ENCODE measurements around the gene LPAR1. TPM values are rescaled to one million over a fixed set of nuclear protein-coding genes. Genes with fewer than 3 reads are reported as not detected.
"Not testable (repeated sequence)": the region's sequence is repeated elsewhere in the genome, so short reads cannot be mapped to it uniquely, and the experiment has no call there.

The LPAR1 gene
- total RNA-seq, 2 donors from 2014 or later = 5.0 to 5.9 TPM

DNA sequence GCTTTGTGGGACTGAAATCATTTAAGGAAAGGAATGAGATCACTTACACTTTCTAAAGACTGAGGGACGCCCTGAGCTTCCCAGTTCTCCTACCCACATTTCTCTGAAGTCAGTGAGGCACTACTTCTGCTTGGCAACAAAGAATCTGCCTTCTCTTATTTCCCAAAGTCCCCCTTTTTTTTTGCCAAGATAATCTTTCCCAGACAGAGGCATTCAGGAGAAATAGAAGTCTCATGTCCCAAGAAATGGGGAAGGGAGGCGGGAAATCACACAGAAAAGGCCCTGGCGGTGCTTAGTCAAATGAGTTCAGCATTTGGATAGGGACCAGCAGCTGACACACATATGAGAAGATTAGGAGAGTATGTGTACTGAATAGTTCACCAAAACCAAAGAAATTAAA, 210.0 kb downstream of the LPAR1 start:
- Mint-ChIP-seq H3K4me1 (no peaks in the 10 kb centered on the region), H3K36me3 (ENCODE audit: low read depth) (peaks cover 6% of the 10 kb centered on the region), H3K27ac (no peak overlapping the region), H3K4me3 (no peak overlapping the region), H3K9me3 (peaks cover 23% of the 10 kb centered on the region), H3K27me3 (ENCODE audit: insufficient read depth) (peaks cover 3% of the 10 kb centered on the region)
- WGBS, 2 experiments (ENCODE audit: insufficient coverage in 1 of 2, insufficient read length in 1 of 2) = 83 to 94% methylated on average over 1 to 3 of the region's 3 CpGs
- H3K36me3 ChIP-seq (ENCODE audit: control insufficient read depth, insufficient read depth, low read length) = no peaks in the 10 kb centered on the region
- peaks cover 15% of the 10 kb centered on the region for H3K9me3 ChIP-seq (ENCODE audit: control insufficient read depth, low read length)
- no peaks in the 10 kb centered on the region for H3K27me3 ChIP-seq (ENCODE audit: control insufficient read depth, insufficient read depth, low read length, poor library complexity, severe bottlenecking)
- no peak for DNase-seq
- TF ChIP-seq, protein P1, sequence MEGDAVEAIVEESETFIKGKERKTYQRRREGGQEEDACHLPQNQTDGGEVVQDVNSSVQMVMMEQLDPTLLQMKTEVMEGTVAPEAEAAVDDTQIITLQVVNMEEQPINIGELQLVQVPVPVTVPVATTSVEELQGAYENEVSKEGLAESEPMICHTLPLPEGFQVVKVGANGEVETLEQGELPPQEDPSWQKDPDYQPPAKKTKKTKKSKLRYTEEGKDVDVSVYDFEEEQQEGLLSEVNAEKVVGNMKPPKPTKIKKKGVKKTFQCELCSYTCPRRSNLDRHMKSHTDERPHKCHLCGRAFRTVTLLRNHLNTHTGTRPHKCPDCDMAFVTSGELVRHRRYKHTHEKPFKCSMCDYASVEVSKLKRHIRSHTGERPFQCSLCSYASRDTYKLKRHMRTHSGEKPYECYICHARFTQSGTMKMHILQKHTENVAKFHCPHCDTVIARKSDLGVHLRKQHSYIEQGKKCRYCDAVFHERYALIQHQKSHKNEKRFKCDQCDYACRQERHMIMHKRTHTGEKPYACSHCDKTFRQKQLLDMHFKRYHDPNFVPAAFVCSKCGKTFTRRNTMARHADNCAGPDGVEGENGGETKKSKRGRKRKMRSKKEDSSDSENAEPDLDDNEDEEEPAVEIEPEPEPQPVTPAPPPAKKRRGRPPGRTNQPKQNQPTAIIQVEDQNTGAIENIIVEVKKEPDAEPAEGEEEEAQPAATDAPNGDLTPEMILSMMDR (conservative IDR thresholded peaks at IDR 0.05) = no peak
- no peak overlapping the region for H3K27ac ChIP-seq (ENCODE audit: low read depth, low read length)
- no peak overlapping the region for H3K4me3 ChIP-seq (ENCODE audit: low read length)
- H3K4me1 ChIP-seq (ENCODE audit: control insufficient read depth, insufficient read depth, low read length) = no peaks in the 10 kb centered on the region
- no peak overlapping the region for H3K9ac ChIP-seq (ENCODE audit: extremely low read depth, low read length, poor library complexity, severe bottlenecking)

DNA sequence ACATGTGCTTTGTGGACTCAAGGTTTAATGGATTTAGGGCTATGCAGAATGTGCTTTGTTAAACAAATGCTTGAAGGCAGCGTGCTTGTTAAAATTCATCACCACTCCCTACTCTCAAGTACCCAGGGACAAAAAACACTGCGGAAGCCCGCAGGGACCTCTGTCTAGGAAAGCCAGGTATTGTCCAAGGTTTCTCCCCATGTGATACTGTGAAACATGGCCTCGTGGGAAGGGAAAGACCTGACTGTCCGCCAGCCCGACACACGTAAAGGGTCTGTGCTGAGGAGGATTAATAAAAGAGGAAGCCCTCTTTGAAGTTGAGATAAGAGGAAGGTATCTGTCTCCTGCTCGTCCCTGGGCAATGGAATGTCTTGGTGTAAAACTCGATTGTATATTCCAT, 211.9 kb downstream of the LPAR1 start:
- H3K9ac ChIP-seq (ENCODE audit: extremely low read depth, low read length, poor library complexity, severe bottlenecking); H3K36me3 ChIP-seq (ENCODE audit: control insufficient read depth, insufficient read depth, low read length); H3K4me3 ChIP-seq (ENCODE audit: low read length); H3K27ac ChIP-seq (ENCODE audit: low read depth, low read length); H3K27me3 Mint-ChIP-seq (ENCODE audit: insufficient read depth); H3K27me3 ChIP-seq (ENCODE audit: control insufficient read depth, insufficient read depth, low read length, poor library complexity, severe bottlenecking); H3K36me3 Mint-ChIP-seq (ENCODE audit: low read depth); H3K4me1 ChIP-seq (ENCODE audit: control insufficient read depth, insufficient read depth, low read length); H3K4me1 Mint-ChIP-seq; DNase-seq; H3K27ac Mint-ChIP-seq; H3K4me3 Mint-ChIP-seq: not testable (repeated sequence)
- H3K9me3 ChIP-seq (ENCODE audit: control insufficient read depth, low read length) = peaks cover 15% of the 10 kb centered on the region
- peaks cover 23% of the 10 kb centered on the region for H3K9me3 Mint-ChIP-seq
- 73 to 74% methylated on average over 4 to 9 of the region's 9 CpGs for WGBS, 2 experiments (ENCODE audit: insufficient coverage in 1 of 2, insufficient read length in 1 of 2)

DNA sequence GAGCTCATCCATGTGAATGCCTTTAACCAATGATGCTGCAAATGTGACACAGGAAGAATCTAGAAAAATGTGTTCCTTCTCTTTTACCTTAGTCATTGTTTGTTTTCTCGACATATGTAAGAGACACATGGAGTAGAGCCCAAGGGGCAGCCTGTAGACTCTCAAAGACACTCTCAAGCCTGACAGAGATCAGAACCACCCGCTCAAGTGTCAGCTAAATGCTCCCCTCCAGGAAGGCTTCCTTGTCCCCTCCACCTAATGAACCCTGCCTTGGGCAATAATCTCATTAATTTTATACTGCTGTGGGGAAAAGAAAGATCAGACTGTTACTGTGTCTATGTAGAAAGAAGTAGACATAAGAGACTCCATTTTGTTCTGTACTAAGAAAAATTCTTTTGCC, 212.3 kb downstream of the LPAR1 start:
- no peak overlapping the region for H3K4me3 Mint-ChIP-seq
- Histone ChIP-seq H3K4me1 (ENCODE audit: control insufficient read depth, insufficient read depth, low read length) (no peaks in the 10 kb centered on the region), H3K9ac (ENCODE audit: extremely low read depth, low read length, poor library complexity, severe bottlenecking) (no peak overlapping the region), H3K9me3 (ENCODE audit: control insufficient read depth, low read length) (peaks cover 15% of the 10 kb centered on the region), H3K36me3 (ENCODE audit: control insufficient read depth, insufficient read depth, low read length) (no peaks in the 10 kb centered on the region), H3K4me3 (ENCODE audit: low read length) (no peak overlapping the region), H3K27ac (ENCODE audit: low read depth, low read length) (no peak overlapping the region), H3K27me3 (ENCODE audit: control insufficient read depth, insufficient read depth, low read length, poor library complexity, severe bottlenecking) (no peaks in the 10 kb centered on the region)
- H3K27me3 Mint-ChIP-seq (ENCODE audit: insufficient read depth) = peaks cover 6% of the 10 kb centered on the region
- peaks cover 23% of the 10 kb centered on the region for H3K9me3 Mint-ChIP-seq
- H3K27ac Mint-ChIP-seq = no peak overlapping the region
- DNase-seq = no peak
- TF ChIP-seq, protein P1 (conservative IDR thresholded peaks at IDR 0.05) = no peak
- 87% methylated on average over 2 of the region's 2 CpGs; no CpG with 5 or more reads in 1 of the 2 experiments for WGBS, 2 experiments (ENCODE audit: insufficient coverage in 1 of 2, insufficient read length in 1 of 2)
- H3K36me3 Mint-ChIP-seq (ENCODE audit: low read depth) = peaks cover 6% of the 10 kb centered on the region
- H3K4me1 Mint-ChIP-seq = no peaks in the 10 kb centered on the region

DNA sequence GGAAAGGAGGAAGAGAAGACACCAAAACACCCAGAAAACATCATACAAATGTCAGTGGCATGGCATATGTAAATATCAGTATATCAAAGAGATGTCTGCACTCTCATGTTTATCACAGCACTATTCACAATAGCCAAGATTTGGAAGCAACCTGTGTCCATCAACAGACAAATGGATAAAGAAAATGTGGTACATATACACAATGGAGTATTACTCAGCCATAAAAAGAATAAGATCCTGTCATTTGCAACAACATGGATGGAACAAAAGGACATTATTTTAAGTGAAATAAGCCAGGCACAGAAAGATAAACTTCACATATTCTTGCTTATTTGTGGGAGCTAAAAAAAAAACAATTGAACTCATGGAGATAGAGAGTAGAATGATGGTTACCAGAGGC, 213.1 kb downstream of the LPAR1 start:
- H3K9me3 Mint-ChIP-seq = peaks cover 23% of the 10 kb centered on the region
- not testable (repeated sequence) for DNase-seq; H3K36me3 ChIP-seq (ENCODE audit: control insufficient read depth, insufficient read depth, low read length); H3K9ac ChIP-seq (ENCODE audit: extremely low read depth, low read length, poor library complexity, severe bottlenecking); H3K27ac Mint-ChIP-seq; H3K27me3 ChIP-seq (ENCODE audit: control insufficient read depth, insufficient read depth, low read length, poor library complexity, severe bottlenecking); H3K27me3 Mint-ChIP-seq (ENCODE audit: insufficient read depth); H3K4me1 ChIP-seq (ENCODE audit: control insufficient read depth, insufficient read depth, low read length); H3K4me3 ChIP-seq (ENCODE audit: low read length); H3K4me1 Mint-ChIP-seq; H3K4me3 Mint-ChIP-seq; H3K36me3 Mint-ChIP-seq (ENCODE audit: low read depth); H3K27ac ChIP-seq (ENCODE audit: low read depth, low read length)
- peaks cover 15% of the 10 kb centered on the region for H3K9me3 ChIP-seq (ENCODE audit: control insufficient read depth, low read length)

All from endodermal cell (in vitro differentiated cells).